Measurements from ENCODE around the gene GLB1L3.

- TF ChIP-seq EZH2 (IDR thresholded peaks at IDR 0.05) = no peak
- no peak for TF ChIP-seq CTCF (IDR thresholded peaks at IDR 0.05)
Measured at GRCh38 chr11:134264966-134265764, 11.0 kb upstream of the GLB1L3 start.

All from neural progenitor cell (in vitro differentiated cells).